Panc1 (cell line): ENCODE measurements around the gene AADAC.

ENCODE experiments used
- CTCF ChIP-seq: fragments of 450-650 bp; IDR thresholded peaks from 2 replicates; pipeline ENCODE4 v1.5.1; 2017; ENCODE audit warnings: mild to moderate bottlenecking
- POLR2AphosphoS5 ChIP-seq: IDR thresholded peaks from 2 replicates; pipeline ENCODE4 v1.6.1; 2012; ENCODE audit warnings: mild to moderate bottlenecking, low read depth, low read length, moderate library complexity
- SIN3A ChIP-seq: IDR thresholded peaks from 2 replicates; pipeline ENCODE4 v1.6.1; 2012; ENCODE audit warnings: low read depth, mild to moderate bottlenecking, low read length, moderate library complexity, borderline replicate concordance; ENCODE audit not compliant: insufficient read depth

GRCh38 chr3:151793636-151794035 lies 20.3 kb upstream of the AADAC start:
- TF ChIP-seq CTCF (no peak), POLR2AphosphoS5 (no peak), SIN3A (no peak)
